Hepatocyte (in vitro differentiated cells): ENCODE data around the gene SFMBT2. TPM values are rescaled to one million over a fixed set of nuclear protein-coding genes. Genes with fewer than 3 reads are reported as not detected.

ENCODE experiments used
- DNase-seq: peaks from one replicate; pipeline ENCODE4 v3.0.0-alpha.2; 2016; ENCODE audit warnings: low spot score
- H2AFZ ChIP-seq: fragments of 200-600 bp; sonication (generic); 2 replicates; pipeline ENCODE4 v1.6.0; 2016; ENCODE audit warnings: antibody characterized with exemption, mild to moderate bottlenecking
- H3K27ac ChIP-seq: fragments of 200-600 bp; sonication (generic); 2 replicates; pipeline ENCODE4 v1.5.1; 2016; ENCODE audit warnings: mild to moderate bottlenecking
- H3K27me3 ChIP-seq: fragments of 200-600 bp; sonication (generic); 2 replicates; pipeline ENCODE4 v1.6.1; 2016
- H3K36me3 ChIP-seq: fragments of 200-600 bp; sonication (generic); replicated peaks from 2 replicates; pipeline ENCODE4 v1.5.1; 2016; ENCODE audit warnings: low read depth; ENCODE audit not compliant: insufficient read depth
- H3K4me1 ChIP-seq: fragments of 200-600 bp; sonication (generic); 2 replicates; pipeline ENCODE4 v1.5.1; 2016; ENCODE audit warnings: mild to moderate bottlenecking, moderate library complexity; ENCODE audit not compliant: insufficient read depth
- H3K4me2 ChIP-seq: fragments of 200-600 bp; sonication (generic); 2 replicates; pipeline ENCODE4 v1.6.0; 2016
- H3K4me3 ChIP-seq: fragments of 200-600 bp; sonication (generic); 2 replicates; pipeline ENCODE4 v1.5.1; 2016; ENCODE audit warnings: mild to moderate bottlenecking
- H3K79me2 ChIP-seq: fragments of 200-600 bp; sonication (generic); 2 replicates; pipeline ENCODE4 v1.6.0; 2017; ENCODE audit warnings: mild to moderate bottlenecking
- H3K9me2 ChIP-seq: fragments of 200-600 bp; sonication (generic); replicated peaks from 2 replicates; pipeline ENCODE4 v1.6.0; 2017; ENCODE audit warnings: mild to moderate bottlenecking; ENCODE audit not compliant: insufficient read depth
- H3K9me3 ChIP-seq: fragments of 200-600 bp; sonication (generic); 2 replicates; pipeline ENCODE4 v1.5.1; 2016; ENCODE audit warnings: low read depth, mild to moderate bottlenecking
- H4K20me1 ChIP-seq: fragments of 200-600 bp; sonication (generic); 2 replicates; pipeline ENCODE4 v1.6.0; 2016; ENCODE audit warnings: mild to moderate bottlenecking; ENCODE audit not compliant: insufficient read depth, poor library complexity, severe bottlenecking
- CTCF ChIP-seq: fragments of 200-600 bp; sonication (generic); IDR thresholded peaks from 2 replicates; pipeline ENCODE4 v1.5.1; 2016; ENCODE audit warnings: antibody characterized with exemption, mild to moderate bottlenecking; ENCODE audit not compliant: poor library complexity
- EZH2 ChIP-seq: fragments of 200-600 bp; sonication (generic); IDR thresholded peaks from 2 replicates; pipeline ENCODE4 v1.6.1; 2016; ENCODE audit warnings: antibody characterized with exemption, mild to moderate bottlenecking, borderline replicate concordance
- EZH2phosphoT487 ChIP-seq: fragments of 200-600 bp; sonication (generic); IDR thresholded peaks from one replicate; pipeline ENCODE4 v1.6.1; 2018; ENCODE audit warnings: antibody characterized with exemption, mild to moderate bottlenecking, low read depth, moderate library complexity; ENCODE audit not compliant: unreplicated experiment, severe bottlenecking
- WGBS: methylation state at CpG from one replicate; pipeline ENCODE4 v1.1.6; 2016; ENCODE audit warnings: low lambda C conversion rate; ENCODE audit errors: missing lambda C conversion rate; 5-methylcytosine and 5-hydroxymethylcytosine counted together
- polyA plus RNA-seq: library from polyadenylated mRNA; unstranded; fragments of >200 nt; fragmentation: Nextera tagmentation; extraction: Ambion mirVana; gene quantifications from 2 replicates; pipeline ENCODE4 v1.2.1, GENCODE V29; 2016
- total RNA-seq: library from RNA; depleted of rRNA; stranded (reverse); fragments of >200 nt; gene quantifications from 2 replicates; pipeline ENCODE4 v1.2.3, GENCODE V29; 2014

The SFMBT2 gene
- total and polyA plus RNA-seq, 2 experiments from 2014 or later, result 1.1 to 3.8 TPM

- DNase-seq, result no peak
- Histone ChIP-seq H4K20me1 (no peaks in the 10 kb centered on the region), H3K9me3 (no peaks in the 10 kb centered on the region), H2AFZ (no peak overlapping the region), H3K27me3 (no peaks in the 10 kb centered on the region), H3K4me3 (no peak overlapping the region), H3K36me3 (no peaks in the 10 kb centered on the region), H3K27ac (no peak overlapping the region), H3K4me1 (no peaks in the 10 kb centered on the region), H3K9me2 (no peaks in the 10 kb centered on the region), H3K79me2 (no peaks in the 10 kb centered on the region), H3K4me2 (no peak overlapping the region)
- WGBS, result 88% methylated on average over 10 of the region's 10 CpGs
- TF ChIP-seq EZH2 (no peak), CTCF (no peak), EZH2phosphoT487 (no peak)
Observed at GRCh38 chr10:7334642-7334964, 76.2 kb downstream of the SFMBT2 start.

GRCh38 chr10:7333961-7334641 lies 76.7 kb downstream of the SFMBT2 start:
- no peak overlapping the region for H3K4me3 ChIP-seq
- no peak overlapping the region for H3K4me2 ChIP-seq
- H3K4me1 ChIP-seq, result no peaks in the 10 kb centered on the region
- TF ChIP-seq CTCF (no peak), EZH2 (no peak), EZH2phosphoT487 (no peak)
- no peaks in the 10 kb centered on the region for H4K20me1 ChIP-seq
- H3K9me3 ChIP-seq, result no peaks in the 10 kb centered on the region
- H3K27me3 ChIP-seq, result no peaks in the 10 kb centered on the region
- no peaks in the 10 kb centered on the region for H3K9me2 ChIP-seq
- 88% methylated on average over 21 of the region's 21 CpGs for WGBS
- DNase-seq, result no peak
- no peaks in the 10 kb centered on the region for H3K79me2 ChIP-seq
- H3K27ac ChIP-seq, result no peak overlapping the region
- no peaks in the 10 kb centered on the region for H3K36me3 ChIP-seq
- no peak overlapping the region for H2AFZ ChIP-seq

- Histone ChIP-seq H3K36me3 (no peaks in the 10 kb centered on the region), H3K4me1 (no peaks in the 10 kb centered on the region), H3K27me3 (no peaks in the 10 kb centered on the region), H3K9me3 (peaks cover 15% of the 10 kb centered on the region), H4K20me1 (no peaks in the 10 kb centered on the region), H3K4me2 (no peak overlapping the region), H3K79me2 (no peaks in the 10 kb centered on the region), H3K27ac (no peak overlapping the region), H3K4me3 (no peak overlapping the region), H2AFZ (no peak overlapping the region), H3K9me2 (no peaks in the 10 kb centered on the region)
- DNase-seq, result no peak
- TF ChIP-seq EZH2 (no peak), EZH2phosphoT487 (no peak), CTCF (no peak)
- 93% methylated on average over 11 of the region's 11 CpGs for WGBS
Observed at GRCh38 chr10:7329219-7329618, 81.6 kb downstream of the SFMBT2 start.

GRCh38 chr10:7327885-7328284 lies 82.9 kb downstream of the SFMBT2 start:
- no peak overlapping the region for H2AFZ ChIP-seq

More at GRCh38 chr10:7327885-7328284, 82.9 kb downstream of the SFMBT2 start:
- no peak for DNase-seq
- Histone ChIP-seq H3K4me2 (no peak overlapping the region), H3K9me3 (peaks cover 15% of the 10 kb centered on the region), H3K79me2 (no peaks in the 10 kb centered on the region), H3K4me1 (no peaks in the 10 kb centered on the region), H3K27ac (no peak overlapping the region), H4K20me1 (no peaks in the 10 kb centered on the region), H3K9me2 (no peaks in the 10 kb centered on the region), H3K4me3 (no peak overlapping the region), H3K27me3 (no peaks in the 10 kb centered on the region), H3K36me3 (no peaks in the 10 kb centered on the region)
- TF ChIP-seq EZH2phosphoT487 (no peak), CTCF (no peak), EZH2 (no peak)
- WGBS, result 76% methylated on average over 3 of the region's 3 CpGs
